GM18861 (cell line): ENCODE data around the gene RBP3.

Experiments used
- ATAC-seq: cut with Tn5 transposase; IDR thresholded peaks from one replicate; pipeline ENCODE4 v1.9.1; 2021; ENCODE audit not compliant: unreplicated experiment

Gene RBP3

GRCh38 chr10:47336387-47337134 lies 11.6 kb upstream of the RBP3 start:
- ATAC-seq = no peak

- no peak for ATAC-seq
Measured at GRCh38 chr10:47337310-47337709, 10.9 kb upstream of the RBP3 start.

- no peak for ATAC-seq
Measured at GRCh38 chr10:47339186-47339735, 8.9 kb upstream of the RBP3 start.

GRCh38 chr10:47339759-47340607 lies 8.2 kb upstream of the RBP3 start:
- no peak for ATAC-seq

- ATAC-seq = no peak
Measured at GRCh38 chr10:47340608-47341170, 7.5 kb upstream of the RBP3 start.

- no peak for ATAC-seq
Measured at GRCh38 chr10:47344996-47345870, 2.9 kb upstream of the RBP3 start.

GRCh38 chr10:47346581-47347302 lies 1.4 kb upstream of the RBP3 start:
- no peak for ATAC-seq

GRCh38 chr10:47347303-47347675 lies 874 bp upstream of the RBP3 start:
- no peak for ATAC-seq

GRCh38 chr10:47348661-47349470 lies 703 bp downstream of the RBP3 start:
- ATAC-seq = no peak

- no peak for ATAC-seq
Measured at GRCh38 chr10:47349516-47349915, 1.4 kb downstream of the RBP3 start.

- ATAC-seq = no peak
Measured at GRCh38 chr10:47349941-47350371, 1.8 kb downstream of the RBP3 start.

- no peak for ATAC-seq
Measured at GRCh38 chr10:47350671-47351640, 2.8 kb downstream of the RBP3 start.

- ATAC-seq = no peak
Measured at GRCh38 chr10:47351899-47352815, 4.0 kb downstream of the RBP3 start.

GRCh38 chr10:47353351-47353750 lies 5.2 kb downstream of the RBP3 start:
- no peak for ATAC-seq

- no peak for ATAC-seq
Measured at GRCh38 chr10:47354165-47354564, 6.0 kb downstream of the RBP3 start.

- no peak for ATAC-seq
Measured at GRCh38 chr10:47354900-47355299, 6.7 kb downstream of the RBP3 start.

GRCh38 chr10:47356708-47357107 lies 8.5 kb downstream of the RBP3 start:
- no peak for ATAC-seq
